Measurements from ENCODE around the gene CEP104.

CEP104 gene

DNA sequence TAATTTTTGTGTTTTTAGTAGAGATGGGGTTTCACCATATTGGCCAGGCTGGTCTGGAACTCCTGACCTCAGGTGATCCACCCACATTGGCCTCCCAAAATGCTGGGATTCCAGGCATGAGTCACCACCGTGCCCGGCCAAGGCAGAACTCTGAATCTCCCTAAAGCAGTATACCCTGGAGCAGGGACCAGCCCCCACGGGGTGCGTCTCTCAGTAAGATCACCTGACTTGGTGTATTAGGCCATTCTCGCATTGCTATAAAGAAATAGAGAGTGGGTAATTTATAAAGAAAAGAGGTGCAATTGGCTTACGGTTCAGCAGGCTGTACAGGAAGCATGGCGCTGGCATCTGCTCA, 14.4 kb upstream of the CEP104 start:
- TF ChIP-seq, protein P1, sequence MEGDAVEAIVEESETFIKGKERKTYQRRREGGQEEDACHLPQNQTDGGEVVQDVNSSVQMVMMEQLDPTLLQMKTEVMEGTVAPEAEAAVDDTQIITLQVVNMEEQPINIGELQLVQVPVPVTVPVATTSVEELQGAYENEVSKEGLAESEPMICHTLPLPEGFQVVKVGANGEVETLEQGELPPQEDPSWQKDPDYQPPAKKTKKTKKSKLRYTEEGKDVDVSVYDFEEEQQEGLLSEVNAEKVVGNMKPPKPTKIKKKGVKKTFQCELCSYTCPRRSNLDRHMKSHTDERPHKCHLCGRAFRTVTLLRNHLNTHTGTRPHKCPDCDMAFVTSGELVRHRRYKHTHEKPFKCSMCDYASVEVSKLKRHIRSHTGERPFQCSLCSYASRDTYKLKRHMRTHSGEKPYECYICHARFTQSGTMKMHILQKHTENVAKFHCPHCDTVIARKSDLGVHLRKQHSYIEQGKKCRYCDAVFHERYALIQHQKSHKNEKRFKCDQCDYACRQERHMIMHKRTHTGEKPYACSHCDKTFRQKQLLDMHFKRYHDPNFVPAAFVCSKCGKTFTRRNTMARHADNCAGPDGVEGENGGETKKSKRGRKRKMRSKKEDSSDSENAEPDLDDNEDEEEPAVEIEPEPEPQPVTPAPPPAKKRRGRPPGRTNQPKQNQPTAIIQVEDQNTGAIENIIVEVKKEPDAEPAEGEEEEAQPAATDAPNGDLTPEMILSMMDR (IDR thresholded peaks at IDR 0.05; ENCODE audit: low read depth, low read length, missing control alignments): no peak
- no peak for DNase-seq (ENCODE audit: extremely low read depth, low read depth)
- H3K4me3 ChIP-seq (replicated peaks; ENCODE audit: low read depth, low read length): no peak overlapping the region

GRCh38 chr1:3869751-3870301, 12.8 kb upstream of the CEP104 start:
- TF ChIP-seq, protein P1 (IDR thresholded peaks at IDR 0.05; ENCODE audit: low read depth, low read length, missing control alignments): no peak

GRCh38 chr1:3868464-3869006, 11.5 kb upstream of the CEP104 start:
- no peak for DNase-seq (ENCODE audit: extremely low read depth, low read depth)
- no peak overlapping the region for H3K4me3 ChIP-seq (replicated peaks; ENCODE audit: low read depth, low read length)
- TF ChIP-seq, protein P1 (IDR thresholded peaks at IDR 0.05; ENCODE audit: low read depth, low read length, missing control alignments): no peak

More at GRCh38 chr1:3869751-3870301, 12.8 kb upstream of the CEP104 start:
- no peak for DNase-seq (ENCODE audit: extremely low read depth, low read depth)
- no peak overlapping the region for H3K4me3 ChIP-seq (replicated peaks; ENCODE audit: low read depth, low read length)

GRCh38 chr1:3865606-3866160, 8.7 kb upstream of the CEP104 start:
- DNase-seq (ENCODE audit: extremely low read depth, low read depth): no peak
- TF ChIP-seq, protein P1 (IDR thresholded peaks at IDR 0.05; ENCODE audit: low read depth, low read length, missing control alignments): no peak
- H3K4me3 ChIP-seq (replicated peaks; ENCODE audit: low read depth, low read length): no peak overlapping the region

DNA sequence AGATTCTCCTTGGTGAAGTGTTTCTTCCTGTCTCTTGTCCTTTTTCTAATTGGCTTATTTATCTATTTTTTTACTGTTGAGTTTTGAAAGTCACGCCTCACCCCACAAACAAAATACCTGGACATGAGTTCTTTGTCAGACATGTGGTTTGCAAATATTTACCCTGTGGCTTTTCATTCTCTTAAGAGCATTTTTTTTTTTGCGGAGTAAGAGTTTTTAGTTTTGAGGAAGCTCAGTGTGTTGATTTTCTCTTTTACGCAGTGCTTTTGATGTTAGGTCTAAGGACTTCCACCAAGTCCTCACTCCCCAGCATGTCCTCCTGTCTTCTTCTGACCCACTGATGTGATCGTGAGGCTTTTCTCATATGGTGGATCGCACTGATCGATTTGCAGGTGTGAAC, 7.9 kb upstream of the CEP104 start:
- no peak for DNase-seq (ENCODE audit: extremely low read depth, low read depth)
- TF ChIP-seq, protein P1 (IDR thresholded peaks at IDR 0.05; ENCODE audit: low read depth, low read length, missing control alignments): no peak
- H3K4me3 ChIP-seq (replicated peaks; ENCODE audit: low read depth, low read length): no peak overlapping the region

- no peak overlapping the region for H3K4me3 ChIP-seq (replicated peaks; ENCODE audit: low read depth, low read length)
- DNase-seq (ENCODE audit: extremely low read depth, low read depth): no peak
- TF ChIP-seq, protein P1 (IDR thresholded peaks at IDR 0.05; ENCODE audit: low read depth, low read length, missing control alignments): no peak
These were observed 6.4 kb upstream of the CEP104 start for GRCh38 chr1:3863231-3863935.
